GM23248 (cell line): ENCODE results near the gene SPATC1L. TPM values are rescaled to one million over a fixed set of nuclear protein-coding genes. Genes with fewer than 3 reads are reported as not detected.
"Not testable (repeated sequence)": the region's sequence is repeated elsewhere in the genome, so short reads cannot be mapped to it uniquely, and the experiment has no call there.

Source experiments
- DNase-seq: peaks from one replicate; pipeline ENCODE4 v3.0.0-alpha.2; 2015
- H2AFZ ChIP-seq: fragments of 200-600 bp; sonication (generic); 2 replicates; pipeline ENCODE4 v1.6.1; 2016; ENCODE audit warnings: antibody characterized with exemption
- H3F3A ChIP-seq: fragments of 200-600 bp; sonication (generic); 2 replicates; pipeline ENCODE4 v1.6.1; 2016; ENCODE audit warnings: mild to moderate bottlenecking, antibody characterized with exemption, mixed run types; ENCODE audit not compliant: insufficient read depth
- H3K27ac ChIP-seq: fragments of 200-600 bp; sonication (generic); 2 replicates; pipeline ENCODE4 v1.5.1; 2016; ENCODE audit warnings: mild to moderate bottlenecking
- H3K27me3 ChIP-seq: fragments of 200-600 bp; sonication (generic); replicated peaks from 2 replicates; pipeline ENCODE4 v1.6.1; 2016; ENCODE audit warnings: mild to moderate bottlenecking; ENCODE audit not compliant: insufficient read depth
- H3K36me3 ChIP-seq: fragments of 200-600 bp; sonication (generic); 2 replicates; pipeline ENCODE4 v1.6.1; 2016; ENCODE audit warnings: low read depth, mild to moderate bottlenecking
- H3K4me1 ChIP-seq: fragments of 200-600 bp; sonication (generic); 2 replicates; pipeline ENCODE4 v1.6.1; 2016; ENCODE audit warnings: mild to moderate bottlenecking; ENCODE audit not compliant: insufficient read depth
- H3K4me2 ChIP-seq: fragments of 200-600 bp; sonication (generic); one replicate; pipeline ENCODE4 v1.6.1; 2016; ENCODE audit warnings: mild to moderate bottlenecking; ENCODE audit not compliant: unreplicated experiment
- H3K4me3 ChIP-seq: fragments of 200-600 bp; sonication (generic); 2 replicates; pipeline ENCODE4 v1.5.1; 2016; ENCODE audit warnings: mild to moderate bottlenecking
- H3K79me2 ChIP-seq: fragments of 200-600 bp; sonication (generic); 2 replicates; pipeline ENCODE4 v1.6.1; 2016; ENCODE audit warnings: mild to moderate bottlenecking; ENCODE audit not compliant: insufficient read depth
- H3K9ac ChIP-seq: fragments of 200-600 bp; sonication (generic); 2 replicates; pipeline ENCODE4 v1.6.1; 2016; ENCODE audit warnings: mild to moderate bottlenecking
- H3K9me2 ChIP-seq: fragments of 200-600 bp; sonication (generic); 2 replicates; pipeline ENCODE4 v1.6.1; 2016; ENCODE audit warnings: mixed run types, mild to moderate bottlenecking, moderate library complexity; ENCODE audit not compliant: insufficient read depth
- H3K9me3 ChIP-seq: fragments of 200-600 bp; sonication (generic); one replicate; pipeline ENCODE4 v1.6.1; 2017; ENCODE audit warnings: low read depth
- H4K20me1 ChIP-seq: fragments of 200-600 bp; sonication (generic); 2 replicates; pipeline ENCODE4 v1.6.0; 2016; ENCODE audit not compliant: insufficient read depth
- EZH2 ChIP-seq: fragments of 200-600 bp; sonication (generic); IDR thresholded peaks from 2 replicates; pipeline ENCODE4 v1.6.1; 2018; ENCODE audit warnings: antibody characterized with exemption, mild to moderate bottlenecking; ENCODE audit not compliant: insufficient read depth, poor library complexity, severe bottlenecking
- EZH2phosphoT487 ChIP-seq: fragments of 200-600 bp; sonication (generic); IDR thresholded peaks from 2 replicates; pipeline ENCODE4 v1.6.1; 2018; ENCODE audit warnings: antibody characterized with exemption, moderate library complexity, mild to moderate bottlenecking, low read depth; ENCODE audit not compliant: insufficient read depth
- WGBS, 2 experiments: methylation state at CpG; one replicate each; pipeline ENCODE4 v1.1.6; 2015 to 2017; ENCODE audit warnings: low lambda C conversion rate in 2 of 2, low coverage in 1 of 2; ENCODE audit errors: missing lambda C conversion rate in 2 of 2; 5-methylcytosine and 5-hydroxymethylcytosine counted together
- in situ Hi-C: fragments of 300-500 bp; cut with MboI; formaldehyde crosslinking; loops from 2 replicates; pipeline ENCODE4 v1.15.0; 2020
- polyA plus RNA-seq: library from polyadenylated mRNA; unstranded; fragments of >200 nt; fragmentation: Nextera tagmentation; extraction: Ambion mirVana; gene quantifications from 2 replicates; pipeline ENCODE4 v1.2.1, GENCODE V29; 2016
- total RNA-seq: library from RNA; depleted of rRNA; stranded (reverse); fragments of >200 nt; shearing (Covaris generic); gene quantifications from 2 replicates; pipeline ENCODE4 v1.2.3, GENCODE V29; 2014

SPATC1L gene
- total and polyA plus RNA-seq, 2 experiments from 2014 or later: 5.2 to 15.7 TPM

DNA sequence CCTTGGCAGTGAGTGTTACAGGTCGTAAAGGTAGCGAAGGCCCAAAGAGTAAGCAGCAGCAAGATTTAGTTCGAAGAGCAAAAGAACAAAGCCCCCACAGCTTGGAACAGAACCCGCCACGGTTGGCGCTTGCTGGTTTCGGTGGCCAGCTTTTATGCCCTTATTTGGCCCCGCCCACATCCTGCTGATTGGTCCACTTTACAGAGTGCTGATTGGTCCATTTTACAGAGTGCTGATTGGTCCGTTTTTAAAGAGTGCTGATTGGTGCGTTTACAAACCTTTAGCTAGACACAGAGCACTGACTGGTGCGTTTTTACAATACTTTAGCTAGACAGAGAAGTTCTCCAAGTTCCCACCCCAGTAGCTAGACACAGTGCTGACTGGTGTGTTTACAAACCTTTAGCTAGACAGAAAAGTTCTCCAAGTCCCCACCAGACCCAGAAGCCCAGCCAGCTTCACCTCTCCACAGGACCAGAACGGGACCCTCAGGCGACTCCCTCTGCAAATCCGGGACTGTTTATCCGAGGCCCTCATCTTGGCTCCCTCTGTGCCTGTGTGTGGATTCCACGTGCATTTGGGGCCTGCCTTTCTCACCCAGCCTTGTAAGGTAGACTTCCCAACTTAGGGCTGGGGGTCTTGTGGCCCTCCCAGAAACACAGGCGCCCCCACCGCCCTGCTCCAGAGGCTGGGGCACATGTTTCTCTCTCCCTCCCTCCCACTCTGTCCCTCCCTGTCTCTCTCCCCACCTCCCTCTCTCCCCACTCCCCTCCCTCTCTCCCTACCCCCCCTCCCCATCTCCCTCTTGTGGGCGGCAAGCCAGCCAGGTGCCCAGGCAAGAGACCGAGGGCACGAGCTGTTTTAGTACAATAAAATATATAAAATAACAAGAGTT lies 41.4 kb downstream of the SPATC1L start:
- no peak for DNase-seq
- Histone ChIP-seq H3K4me3 (no peak overlapping the region), H3K9ac (no peak overlapping the region), H3K79me2 (no peaks in the 10 kb centered on the region), H3K9me3 (no peaks in the 10 kb centered on the region), H2AFZ (no peak overlapping the region), H3K27me3 (no peaks in the 10 kb centered on the region), H4K20me1 (no peaks in the 10 kb centered on the region), H3K36me3 (no peaks in the 10 kb centered on the region), H3K4me2 (no peak overlapping the region), H3K27ac (no peak overlapping the region), H3K9me2 (no peaks in the 10 kb centered on the region), H3F3A (no peaks in the 10 kb centered on the region), H3K4me1 (0 out of 2 replicates have a peak, but pooled peaks cover 4% of the 10 kb centered on the region)
- WGBS, 2 experiments: 84 to 88% methylated on average over 19 to 21 of the region's 21 CpGs
- TF ChIP-seq EZH2phosphoT487 (no peak), EZH2 (no peak)
- in situ Hi-C loops: no loop called here

DNA sequence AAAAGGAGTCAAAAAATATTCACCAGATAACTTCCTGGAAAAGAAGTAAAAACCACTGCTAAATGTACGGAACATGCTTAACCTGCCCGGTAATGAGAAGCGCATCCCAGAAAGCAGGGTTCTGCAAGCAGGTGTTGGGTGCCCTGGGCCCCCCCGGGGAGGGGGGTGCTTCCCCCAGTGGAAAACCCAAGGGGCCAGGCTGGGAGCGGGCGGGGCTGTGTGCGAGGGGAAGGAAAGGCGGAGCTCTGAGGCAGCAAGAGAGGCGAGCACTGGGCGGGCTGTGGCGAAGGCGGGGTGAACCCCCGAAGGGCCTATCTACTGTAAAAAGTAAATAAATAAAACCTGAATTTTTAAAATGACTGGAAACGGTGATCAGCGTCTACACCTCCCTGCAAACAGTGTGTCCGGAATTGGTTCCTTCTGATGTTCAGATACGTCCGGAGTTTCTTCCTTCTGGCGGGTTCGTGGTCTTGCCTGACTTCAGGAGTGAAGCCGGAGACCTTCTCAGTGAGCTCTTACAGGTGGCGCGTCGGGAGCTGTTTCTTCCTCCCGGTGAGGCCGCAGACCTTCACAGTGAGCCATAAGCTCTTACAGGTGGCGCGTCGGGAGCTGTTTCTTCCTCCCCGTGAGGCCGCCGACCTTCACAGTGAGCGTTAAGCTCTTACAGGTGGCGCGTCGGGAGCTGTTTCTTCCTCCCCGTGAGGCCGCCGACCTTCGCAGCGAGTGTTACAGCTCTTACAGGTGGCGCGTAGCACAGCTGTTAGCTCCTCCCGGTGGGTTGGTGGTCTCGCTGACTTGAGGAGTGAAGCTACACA lies 42.3 kb downstream of the SPATC1L start:
- Histone ChIP-seq H3K27ac (no peak overlapping the region), H2AFZ (no peak overlapping the region), H4K20me1 (no peaks in the 10 kb centered on the region), H3K4me2 (no peak overlapping the region), H3K9me2 (no peaks in the 10 kb centered on the region), H3K27me3 (no peaks in the 10 kb centered on the region), H3K79me2 (no peaks in the 10 kb centered on the region), H3K9me3 (no peaks in the 10 kb centered on the region), H3K36me3 (no peaks in the 10 kb centered on the region), H3F3A (no peaks in the 10 kb centered on the region), H3K9ac (no peak overlapping the region), H3K4me1 (0 out of 2 replicates have a peak, but pooled peaks cover 4% of the 10 kb centered on the region), H3K4me3 (no peak overlapping the region)
- in situ Hi-C loops: no loop called here
- no peak for TF ChIP-seq EZH2
- no peak for TF ChIP-seq EZH2phosphoT487
- whole genome bisulfite sequencing, 2 experiments: 92% methylated on average over 28 to 45 of the region's 45 CpGs
- no peak for DNase-seq

GRCh38 chr21:46140352-46141003 lies 43.8 kb downstream of the SPATC1L start:
- H3K27ac ChIP-seq, H3K9me2 ChIP-seq, H3F3A ChIP-seq, H3K4me1 ChIP-seq, H3K36me3 ChIP-seq, H3K9me3 ChIP-seq, DNase-seq, H3K79me2 ChIP-seq, H3K27me3 ChIP-seq, in situ Hi-C loops, H3K4me3 ChIP-seq, H4K20me1 ChIP-seq, H3K4me2 ChIP-seq, H2AFZ ChIP-seq, H3K9ac ChIP-seq: not testable (repeated sequence)
- WGBS, 2 experiments: 69 to 80% methylated on average over 19 to 29 of the region's 29 CpGs

GRCh38 chr21:46139686-46140085 lies 44.6 kb downstream of the SPATC1L start:
- Histone ChIP-seq H3K27ac (no peak overlapping the region), H4K20me1 (no peaks in the 10 kb centered on the region), H3K36me3 (no peaks in the 10 kb centered on the region), H3K4me1 (0 out of 2 replicates have a peak, but pooled peaks cover 4% of the 10 kb centered on the region), H2AFZ (no peak overlapping the region), H3K9me2 (no peaks in the 10 kb centered on the region), H3K79me2 (no peaks in the 10 kb centered on the region), H3K27me3 (no peaks in the 10 kb centered on the region), H3K4me3 (no peak overlapping the region), H3F3A (peaks cover 8% of the 10 kb centered on the region; the same call in 1 of the 2 replicates), H3K9ac (no peak overlapping the region), H3K9me3 (no peaks in the 10 kb centered on the region), H3K4me2 (no peak overlapping the region)
- DNase-seq: no peak
- no peak for TF ChIP-seq EZH2
- TF ChIP-seq EZH2phosphoT487: no peak
- in situ Hi-C loops: no loop called here
- 81 to 82% methylated on average over 14 to 15 of the region's 15 CpGs for WGBS, 2 experiments
